ENCODE measurements around the gene GNG7. TPM values are rescaled to one million over a fixed set of nuclear protein-coding genes. Genes with fewer than 3 reads are reported as not detected.
"Not testable (repeated sequence)": the region's sequence is repeated elsewhere in the genome, so short reads cannot be mapped to it uniquely, and the experiment has no call there.

Gene GNG7
- total RNA-seq, 1 donor from 2014 or later: 0.13 TPM

DNA sequence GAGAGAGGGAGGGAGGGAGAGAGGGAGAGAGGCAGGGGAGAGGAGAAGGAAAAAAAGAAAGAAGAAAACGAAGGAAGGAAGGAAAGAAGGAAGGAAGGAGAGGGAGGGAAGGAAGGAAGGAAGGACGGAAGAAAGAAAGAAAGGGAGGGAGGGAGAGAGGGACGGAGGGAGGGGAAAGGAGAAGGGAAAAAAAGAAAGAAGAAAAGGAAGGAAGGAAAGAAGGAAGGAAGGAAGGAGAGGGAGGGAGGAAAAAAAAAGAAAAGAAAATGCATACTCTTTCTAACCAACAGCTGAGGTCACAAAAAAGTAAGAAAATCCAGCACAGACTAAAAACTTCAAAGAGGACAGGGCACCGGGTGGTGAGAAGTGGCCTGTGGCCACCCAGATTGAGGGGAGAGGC is 109.7 kb downstream of the GNG7 start:
- no peaks in the 10 kb centered on the region for H3K4me1 Mint-ChIP-seq (ENCODE audit: low read depth)
- no peak overlapping the region for H3K4me3 Mint-ChIP-seq
- no peak for DNase-seq (ENCODE audit: low spot score)
- H3K27me3 Mint-ChIP-seq (ENCODE audit: insufficient read depth): peaks cover 29% of the 10 kb centered on the region
- no peak overlapping the region for H3K27ac Mint-ChIP-seq
- intact Hi-C loops (cut with micrococcal nuclease): no loop called here
- H3K36me3 Mint-ChIP-seq (ENCODE audit: low read depth): no peaks in the 10 kb centered on the region
- peaks cover 5% of the 10 kb centered on the region for H3K9me3 Mint-ChIP-seq

- Mint-ChIP-seq H3K4me1 (ENCODE audit: low read depth) (no peaks in the 10 kb centered on the region), H3K27ac (no peak overlapping the region), H3K36me3 (ENCODE audit: low read depth) (no peaks in the 10 kb centered on the region), H3K4me3 (no peak overlapping the region), H3K9me3 (peaks cover 5% of the 10 kb centered on the region), H3K27me3 (ENCODE audit: insufficient read depth) (peaks cover 29% of the 10 kb centered on the region)
- DNase-seq (ENCODE audit: low spot score): no peak
- intact Hi-C loops (cut with micrococcal nuclease): no loop called here
Observed at GRCh38 chr19:2591537-2592291, 110.8 kb downstream of the GNG7 start.

- H3K27ac Mint-ChIP-seq: no peak overlapping the region
- no peaks in the 10 kb centered on the region for H3K4me1 Mint-ChIP-seq (ENCODE audit: low read depth)
- no peaks in the 10 kb centered on the region for H3K36me3 Mint-ChIP-seq (ENCODE audit: low read depth)
- no peak overlapping the region for H3K4me3 Mint-ChIP-seq
- DNase-seq (ENCODE audit: low spot score): no peak
- H3K9me3 Mint-ChIP-seq: peaks cover 5% of the 10 kb centered on the region
- H3K27me3 Mint-ChIP-seq (ENCODE audit: insufficient read depth): peaks cover 29% of the 10 kb centered on the region
- intact Hi-C loops (cut with micrococcal nuclease): no loop called here
Observed at GRCh38 chr19:2590630-2591399, 111.7 kb downstream of the GNG7 start.

DNA sequence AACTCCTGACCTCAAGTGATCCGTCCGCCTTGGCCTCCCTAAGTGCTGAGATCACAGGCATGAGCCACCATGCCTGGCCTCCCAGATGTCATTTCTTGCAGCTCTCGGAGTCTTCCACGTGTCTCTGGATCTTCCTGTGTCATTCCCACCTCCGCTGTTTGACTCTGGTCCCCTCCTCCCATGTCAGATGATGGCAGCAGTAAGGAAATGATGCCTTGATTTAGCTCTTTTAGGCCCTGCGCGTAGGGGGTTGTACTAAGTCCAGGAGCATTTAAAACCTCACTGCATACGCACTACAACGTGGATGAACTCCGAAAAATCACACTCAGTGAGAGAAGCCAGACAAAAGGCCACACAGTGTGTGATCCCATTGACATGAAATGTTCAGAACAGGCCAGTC is 113.1 kb downstream of the GNG7 start:
- Mint-ChIP-seq H3K27me3 (ENCODE audit: insufficient read depth) (peaks cover 31% of the 10 kb centered on the region), H3K4me3 (no peak overlapping the region), H3K4me1 (ENCODE audit: low read depth) (no peaks in the 10 kb centered on the region), H3K36me3 (ENCODE audit: low read depth) (no peaks in the 10 kb centered on the region), H3K9me3 (peaks cover 5% of the 10 kb centered on the region), H3K27ac (no peak overlapping the region)
- intact Hi-C loops (cut with micrococcal nuclease): no loop called here
- no peak for DNase-seq (ENCODE audit: low spot score)

DNA sequence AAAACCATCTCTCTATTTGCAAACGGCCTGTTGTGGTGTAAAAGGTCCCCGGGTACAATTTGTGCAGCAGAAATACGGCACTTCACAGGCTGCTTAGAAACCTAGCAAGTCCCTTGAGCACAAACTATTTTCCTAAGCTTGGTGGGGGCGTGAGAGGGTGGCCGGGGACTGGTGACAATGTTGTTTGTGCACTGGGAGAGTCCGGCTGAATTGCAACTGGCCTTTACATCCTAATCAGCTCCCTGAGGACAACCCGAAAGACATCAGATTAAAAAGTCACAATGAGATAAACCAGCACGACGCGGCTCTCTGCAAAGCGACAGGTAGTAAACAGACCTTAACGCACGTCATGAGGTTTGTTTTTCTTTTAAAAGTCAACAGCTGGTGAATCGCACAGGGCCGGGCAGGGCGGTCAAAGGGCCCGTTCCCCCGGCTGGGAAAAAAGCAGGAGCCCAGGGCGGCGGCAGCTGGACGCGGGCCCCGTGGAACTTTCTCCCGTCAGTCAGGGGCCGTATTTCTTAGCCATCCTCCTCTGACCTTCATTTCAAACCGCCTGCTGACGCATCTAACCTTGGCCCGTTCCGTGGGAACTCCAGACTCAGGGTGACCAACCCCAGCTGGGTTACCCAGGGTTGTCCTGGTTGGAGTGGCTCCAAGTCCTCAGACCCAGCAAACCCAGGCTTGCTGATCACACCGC is 114.3 kb downstream of the GNG7 start:
- H3K27me3 Mint-ChIP-seq (ENCODE audit: insufficient read depth): peaks cover 32% of the 10 kb centered on the region
- peaks cover 9% of the 10 kb centered on the region for H3K9me3 Mint-ChIP-seq
- no peaks in the 10 kb centered on the region for H3K36me3 Mint-ChIP-seq (ENCODE audit: low read depth)
- DNase-seq (ENCODE audit: low spot score): no peak
- no peak overlapping the region for H3K27ac Mint-ChIP-seq
- H3K4me1 Mint-ChIP-seq (ENCODE audit: low read depth): no peaks in the 10 kb centered on the region
- no peak overlapping the region for H3K4me3 Mint-ChIP-seq
- intact Hi-C loops (cut with micrococcal nuclease): no loop called here

DNA sequence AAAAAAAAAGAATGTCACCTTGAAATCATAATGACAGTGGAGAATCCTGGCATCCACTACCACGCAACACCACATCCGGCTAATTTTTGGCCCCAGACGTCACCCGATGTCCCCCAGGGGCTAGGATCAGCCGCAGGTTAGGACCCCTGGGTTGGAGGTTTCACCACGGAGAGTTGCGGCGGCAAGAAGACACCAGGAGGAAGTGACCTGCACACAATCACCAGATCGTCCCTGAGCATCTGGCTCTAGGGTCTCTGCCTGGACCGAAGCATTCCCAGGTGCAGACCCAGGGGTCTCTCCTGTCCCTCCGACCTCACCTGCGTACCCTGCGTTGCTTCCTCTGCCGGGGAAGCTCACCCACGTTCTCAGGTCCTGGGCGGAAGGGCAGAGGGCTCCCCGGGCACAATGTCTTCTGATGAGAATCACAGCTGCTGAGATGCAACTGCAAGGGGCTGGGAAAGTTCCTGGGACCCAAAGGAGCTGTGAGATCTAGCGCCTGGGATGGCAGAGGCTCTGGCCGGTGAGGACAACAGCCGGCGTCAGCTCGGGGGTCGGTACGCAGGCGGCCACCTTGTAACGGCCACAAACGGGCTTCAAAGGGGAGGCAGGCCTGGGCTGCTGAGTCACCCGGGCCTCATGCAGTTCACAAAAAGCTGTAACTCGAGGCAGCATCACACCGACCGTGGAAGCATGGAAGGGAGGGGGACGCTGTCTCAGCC is 115.3 kb downstream of the GNG7 start:
- Mint-ChIP-seq H3K9me3 (peaks cover 9% of the 10 kb centered on the region), H3K4me3 (no peak overlapping the region), H3K4me1 (ENCODE audit: low read depth) (no peaks in the 10 kb centered on the region), H3K36me3 (ENCODE audit: low read depth) (no peaks in the 10 kb centered on the region), H3K27ac (no peak overlapping the region), H3K27me3 (ENCODE audit: insufficient read depth) (peaks cover 25% of the 10 kb centered on the region)
- intact Hi-C loops (cut with micrococcal nuclease): no loop called here
- no peak for DNase-seq (ENCODE audit: low spot score)

DNA sequence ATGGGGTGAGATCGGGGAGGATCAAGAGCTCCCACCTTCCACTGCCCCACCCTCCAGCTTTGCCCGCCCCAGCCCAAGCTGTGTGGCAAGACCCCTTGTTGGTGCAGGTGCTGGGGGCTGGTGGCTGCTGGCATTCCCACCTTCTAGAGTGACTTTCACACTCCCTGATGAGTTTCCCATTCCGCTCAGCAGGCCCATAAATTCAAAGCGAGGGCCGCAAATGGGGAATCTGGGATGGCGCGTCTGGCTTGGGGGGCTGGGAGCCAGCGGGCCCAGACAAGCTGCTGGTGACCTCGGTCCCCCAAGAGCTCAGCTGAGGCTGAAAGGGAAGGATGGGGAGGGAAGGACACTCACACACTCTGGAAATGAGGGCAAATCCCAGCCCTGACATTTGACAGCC is 116.3 kb downstream of the GNG7 start:
- H3K4me3 Mint-ChIP-seq: no peak overlapping the region
- intact Hi-C loops (cut with micrococcal nuclease): no loop called here
- H3K4me1 Mint-ChIP-seq (ENCODE audit: low read depth): no peaks in the 10 kb centered on the region
- H3K27me3 Mint-ChIP-seq (ENCODE audit: insufficient read depth): peaks cover 19% of the 10 kb centered on the region
- DNase-seq (ENCODE audit: low spot score): no peak
- no peaks in the 10 kb centered on the region for H3K36me3 Mint-ChIP-seq (ENCODE audit: low read depth)
- H3K27ac Mint-ChIP-seq: no peak overlapping the region
- peaks cover 16% of the 10 kb centered on the region for H3K9me3 Mint-ChIP-seq

GRCh38 chr19:2584002-2584401 is 118.5 kb downstream of the GNG7 start:
- Mint-ChIP-seq H3K4me1 (ENCODE audit: low read depth) (no peaks in the 10 kb centered on the region), H3K27me3 (ENCODE audit: insufficient read depth) (peaks cover 12% of the 10 kb centered on the region)

DNA sequence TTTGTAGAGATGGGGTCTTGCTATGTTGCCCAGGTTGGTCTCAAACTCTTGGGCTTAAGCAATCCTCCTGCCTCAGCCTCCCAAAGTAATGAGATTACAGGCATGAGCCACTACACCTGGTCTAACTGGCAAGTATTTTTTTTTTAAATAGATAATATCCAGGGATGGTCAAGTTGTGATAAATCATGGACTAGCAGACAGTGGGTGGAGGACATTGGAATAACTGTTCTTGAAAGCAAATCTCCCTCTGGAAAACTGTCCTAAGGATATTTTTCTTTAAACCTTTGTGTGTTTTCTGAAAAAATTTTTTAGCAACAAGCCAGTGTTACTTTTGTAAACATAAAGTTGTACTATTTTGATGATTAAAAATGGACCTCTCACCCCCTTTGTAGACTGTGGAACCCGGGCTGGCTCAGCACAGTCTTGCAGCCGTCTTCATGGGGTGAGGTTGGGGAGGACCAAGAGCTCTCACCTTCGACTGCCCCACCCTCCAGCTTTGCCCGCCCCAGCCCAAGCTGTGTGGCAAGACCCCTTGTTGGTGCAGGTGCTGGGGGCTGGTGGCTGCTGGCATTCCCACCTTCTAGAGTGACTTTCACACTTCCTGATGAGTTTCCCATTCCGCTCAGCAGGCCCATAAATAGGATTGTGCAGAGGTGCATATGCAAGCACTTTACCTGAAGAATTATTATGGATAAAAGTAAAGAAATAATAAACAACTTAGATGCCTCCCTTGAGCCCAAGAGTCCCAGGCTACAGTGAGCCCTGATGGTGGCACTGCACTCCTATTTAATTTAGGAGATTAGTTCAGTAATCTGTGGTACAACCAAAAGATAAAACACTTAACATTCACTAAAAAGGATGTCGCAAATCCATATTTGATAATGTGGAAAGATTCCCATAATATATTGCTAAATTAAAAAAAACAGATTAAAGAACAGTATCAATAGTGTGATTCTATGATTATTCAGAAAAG is 119.2 kb downstream of the GNG7 start:
- Mint-ChIP-seq H3K9me3 (peaks cover 11% of the 10 kb centered on the region), H3K27me3 (ENCODE audit: insufficient read depth) (peaks cover 12% of the 10 kb centered on the region), H3K27ac (no peak overlapping the region), H3K4me3 (no peak overlapping the region), H3K4me1 (ENCODE audit: low read depth) (peaks cover 4% of the 10 kb centered on the region), H3K36me3 (ENCODE audit: low read depth) (no peaks in the 10 kb centered on the region)
- DNase-seq (ENCODE audit: low spot score): no peak
- intact Hi-C loops (cut with micrococcal nuclease): no loop called here

More at GRCh38 chr19:2584002-2584401, 118.5 kb downstream of the GNG7 start:
- intact Hi-C loops (cut with micrococcal nuclease): no loop called here
- Mint-ChIP-seq H3K4me3 (no peak overlapping the region), H3K9me3 (peaks cover 11% of the 10 kb centered on the region), H3K36me3 (ENCODE audit: low read depth) (no peaks in the 10 kb centered on the region), H3K27ac (no peak overlapping the region)
- no peak for DNase-seq (ENCODE audit: low spot score)

DNA sequence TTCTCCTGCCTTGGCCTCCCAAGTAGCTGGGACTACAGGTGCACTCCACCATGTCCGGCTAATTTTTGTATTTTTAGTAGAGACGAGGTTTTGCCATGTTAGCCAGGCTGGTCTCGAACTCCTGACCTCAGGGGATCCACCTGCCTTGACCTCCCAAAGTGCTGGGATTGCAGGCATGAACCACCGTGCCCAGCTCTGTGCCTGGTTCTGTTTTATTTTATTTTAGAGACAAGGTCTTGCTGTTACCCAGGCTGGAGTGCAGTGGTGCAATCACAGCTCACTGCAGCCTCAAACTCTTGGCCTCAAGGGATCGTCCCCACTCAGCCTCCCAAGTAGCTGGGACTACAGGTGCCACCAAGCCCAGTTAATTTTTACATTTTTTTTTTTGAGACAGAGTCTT is 122.1 kb downstream of the GNG7 start:
- Mint-ChIP-seq H3K9me3 (peaks cover 11% of the 10 kb centered on the region), H3K27me3 (ENCODE audit: insufficient read depth) (peaks cover 12% of the 10 kb centered on the region)
- H3K4me1 Mint-ChIP-seq (ENCODE audit: low read depth); H3K4me3 Mint-ChIP-seq; intact Hi-C loops (cut with micrococcal nuclease); DNase-seq (ENCODE audit: low spot score); H3K27ac Mint-ChIP-seq; H3K36me3 Mint-ChIP-seq (ENCODE audit: low read depth): not testable (repeated sequence)

DNA sequence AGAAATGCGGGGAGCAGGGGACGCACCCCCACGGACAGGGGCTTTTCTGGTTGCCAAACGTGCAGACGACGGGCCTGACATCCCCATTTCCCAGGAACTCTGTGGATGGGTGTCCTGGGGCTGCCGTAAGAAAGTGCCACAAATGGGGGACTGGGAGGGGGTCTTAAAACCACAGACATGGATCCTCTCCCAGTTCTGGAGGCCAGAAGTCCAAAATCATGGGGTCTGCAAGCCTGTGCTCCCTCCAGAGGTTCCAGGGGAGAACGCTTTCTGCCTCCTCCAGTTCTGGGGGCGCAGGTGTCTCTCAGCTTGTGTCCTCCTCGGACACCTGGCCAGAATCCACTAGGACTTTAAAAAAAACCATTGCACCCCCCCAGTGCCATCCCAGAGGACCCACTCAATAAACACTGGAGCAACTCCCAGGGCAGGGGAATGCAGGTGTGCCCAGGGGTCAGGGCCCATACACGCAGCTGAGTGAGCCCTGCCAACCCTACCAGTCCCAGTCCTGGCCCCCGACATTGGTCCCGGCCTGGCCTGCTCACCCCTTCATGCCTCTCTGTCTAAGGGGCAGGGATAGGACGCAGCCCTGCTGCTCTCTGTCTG is 122.7 kb downstream of the GNG7 start:
- H3K36me3 Mint-ChIP-seq (ENCODE audit: low read depth): no peaks in the 10 kb centered on the region
- intact Hi-C loops (cut with micrococcal nuclease): loop anchor here (1.0 to 2.0 kb wide), 3 partner anchors 19 to 105 kb away; no protein-coding TSS in a partner anchor
- H3K27ac Mint-ChIP-seq: no peak overlapping the region
- H3K4me3 Mint-ChIP-seq: no peak overlapping the region
- peaks cover 9% of the 10 kb centered on the region for H3K27me3 Mint-ChIP-seq (ENCODE audit: insufficient read depth)
- H3K4me1 Mint-ChIP-seq (ENCODE audit: low read depth): peaks cover 6% of the 10 kb centered on the region
- peaks cover 11% of the 10 kb centered on the region for H3K9me3 Mint-ChIP-seq
- DNase-seq (ENCODE audit: low spot score): no peak
